GM08714 (cell line): ENCODE data around the gene CCR3.

ENCODE experiments used
- H3K4me3 ChIP-seq: fragments of 200-500 bp; sonication (Bioruptor generic); 2 replicates; pipeline ENCODE4 v1.5.1; 2014; ENCODE audit warnings: mild to moderate bottlenecking, low read length, inconsistent platforms
- ZNF274 ChIP-seq: IDR thresholded peaks from 2 replicates; pipeline ENCODE4 v1.6.1; 2012; ENCODE audit warnings: mild to moderate bottlenecking, low read depth, low read length

CCR3 gene

DNA sequence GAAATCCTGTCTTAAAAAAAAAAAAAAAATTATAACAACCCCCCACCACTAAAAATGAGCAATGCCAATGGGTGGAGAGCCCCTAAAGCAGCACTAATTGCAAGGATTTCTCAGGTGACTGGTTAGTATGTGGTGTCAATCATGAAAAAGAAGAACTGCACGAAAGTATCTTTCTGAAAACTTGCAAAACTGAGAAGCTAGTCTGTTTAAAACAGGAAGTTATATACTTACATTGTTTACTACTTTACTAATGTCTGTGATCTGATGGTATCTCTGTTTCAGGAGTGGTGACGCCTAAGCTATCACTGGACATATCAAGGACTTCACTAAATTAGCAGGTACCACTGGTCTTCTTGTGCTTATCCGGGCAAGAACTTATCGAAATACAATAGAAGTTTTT lies at the start of gene CCR3:
TSS of gene CCR3 (plus strand) at position 341 of the 400 bp plus-strand sequence. CDS start 22,699 bp downstream, outside the sequence.
- no peak for TF ChIP-seq ZNF274
- H3K4me3 ChIP-seq, result no peak within 1 kb of the TSS

DNA sequence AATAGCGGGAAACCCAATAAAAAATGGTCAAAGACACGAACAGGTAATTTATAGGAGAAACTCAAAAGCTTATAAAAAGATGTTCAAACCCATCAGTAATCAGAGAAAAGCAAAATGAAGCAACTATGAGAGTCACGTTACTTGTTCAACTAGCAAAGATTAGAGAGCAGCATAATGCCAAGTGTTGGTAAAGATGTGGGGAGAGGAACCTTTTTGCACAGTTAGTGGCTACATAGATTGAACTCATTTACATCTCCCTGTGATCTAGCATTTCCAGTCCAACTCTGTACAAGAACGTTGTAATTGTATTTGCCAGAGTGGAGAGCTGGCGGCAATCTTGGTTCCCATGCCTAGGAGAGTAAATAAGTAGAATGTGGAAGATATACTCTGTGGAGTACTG lies 49.3 kb upstream of the CCR3 start:
- no peak overlapping the region for H3K4me3 ChIP-seq
- TF ChIP-seq ZNF274, result no peak

DNA sequence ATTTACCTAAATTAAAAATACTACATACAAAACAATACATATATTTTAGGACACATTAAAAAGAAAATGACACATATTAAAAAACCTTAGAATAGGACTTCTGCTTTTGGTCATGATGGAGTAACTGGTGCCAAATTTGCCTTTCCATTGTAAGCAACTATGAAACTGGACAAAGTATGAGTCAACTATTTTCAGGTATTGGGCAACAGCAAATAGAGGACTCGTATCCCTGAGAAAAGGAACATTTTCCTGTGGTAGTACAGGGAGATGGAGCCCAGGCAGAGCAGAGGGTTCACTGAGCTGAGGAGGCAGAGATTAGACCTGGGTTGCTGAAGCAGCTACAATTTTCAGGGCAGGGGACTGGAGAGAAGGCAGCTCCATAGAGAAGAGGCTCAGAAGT lies 48.8 kb upstream of the CCR3 start:
- TF ChIP-seq ZNF274, result no peak
- H3K4me3 ChIP-seq, result no peak overlapping the region

DNA sequence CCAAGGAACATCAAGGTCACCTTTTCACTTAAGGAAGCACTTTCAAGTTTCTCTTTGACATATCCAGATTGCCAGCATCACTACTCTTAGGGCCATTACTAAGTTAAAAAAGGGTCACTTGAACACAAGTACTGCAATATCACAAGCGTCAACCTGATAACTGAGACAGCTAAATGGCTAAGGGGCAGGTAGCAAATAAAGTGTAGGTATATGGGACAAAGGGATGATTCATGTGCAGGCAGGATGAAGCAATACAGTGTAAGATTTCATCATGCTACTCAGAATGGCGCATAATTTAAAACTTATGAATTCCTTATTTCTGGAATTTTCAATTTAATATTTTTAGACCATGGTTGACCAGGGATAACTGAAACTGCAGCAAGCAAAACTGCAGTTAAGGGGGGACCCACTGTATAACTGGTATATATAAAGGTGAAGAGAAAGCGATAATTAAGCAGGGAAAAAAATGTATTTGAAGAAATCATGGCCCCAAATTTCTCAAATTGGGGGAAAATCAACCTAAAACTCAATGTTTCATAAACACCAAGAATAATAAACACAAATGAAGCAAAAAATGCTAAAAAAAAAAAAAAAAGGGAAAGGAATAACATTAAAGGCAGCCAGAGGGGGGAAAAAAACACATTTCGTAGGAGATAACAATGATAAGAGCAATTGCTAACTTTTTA lies 47.2 kb upstream of the CCR3 start:
- TF ChIP-seq ZNF274, result no peak
- no peak overlapping the region for H3K4me3 ChIP-seq

DNA sequence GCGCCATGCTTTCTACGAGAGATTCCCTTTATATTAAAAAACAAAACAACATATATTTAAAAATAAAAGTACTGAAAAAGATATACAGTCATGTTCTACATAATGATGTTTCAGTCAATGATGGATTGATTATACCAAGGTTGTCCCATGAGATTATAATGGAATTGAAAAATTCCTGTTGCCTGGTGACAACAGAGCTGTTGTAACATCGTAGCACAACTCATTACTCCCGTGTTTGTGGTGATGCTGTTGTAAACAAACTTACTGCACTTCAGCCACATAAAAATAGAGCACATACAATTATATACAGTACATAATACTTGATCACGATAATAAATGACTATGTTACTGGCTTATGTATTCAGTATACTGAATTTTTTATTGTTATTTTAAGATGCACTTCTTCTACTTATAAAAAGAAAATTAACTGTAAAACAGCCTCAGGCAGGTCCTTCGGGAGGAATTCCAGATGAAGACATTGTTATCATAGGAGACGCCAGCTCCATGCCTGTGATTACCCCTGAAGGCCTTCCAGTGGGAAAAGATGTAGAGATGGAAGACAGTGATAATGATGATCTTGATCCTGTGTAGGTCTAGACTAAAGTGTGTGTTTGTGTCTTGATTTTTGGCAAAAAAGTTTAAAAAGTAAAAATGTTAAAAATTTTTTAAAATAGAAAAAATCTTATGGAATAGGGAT lies 45.9 kb upstream of the CCR3 start:
- H3K4me3 ChIP-seq, result no peak overlapping the region
- TF ChIP-seq ZNF274, result no peak

DNA sequence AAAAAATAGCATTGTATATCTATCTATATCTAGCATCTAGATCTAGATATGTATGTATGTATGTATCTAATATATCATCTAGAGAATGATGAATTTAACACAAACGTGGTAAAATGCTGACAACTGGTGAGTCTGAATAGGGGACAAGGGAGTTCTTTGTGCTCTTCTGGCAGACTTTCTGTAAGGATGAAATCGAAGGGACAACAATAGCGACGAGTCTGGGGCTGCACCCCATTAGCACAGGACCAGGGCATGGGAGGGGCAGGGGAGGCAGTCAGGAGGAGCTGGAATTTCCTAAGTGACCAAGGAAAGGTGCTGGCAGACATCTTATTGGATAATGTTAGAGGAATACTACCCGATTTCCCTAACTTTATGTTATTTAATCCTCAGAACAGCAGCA lies 42.0 kb upstream of the CCR3 start:
- TF ChIP-seq ZNF274, result no peak
- no peak overlapping the region for H3K4me3 ChIP-seq

DNA sequence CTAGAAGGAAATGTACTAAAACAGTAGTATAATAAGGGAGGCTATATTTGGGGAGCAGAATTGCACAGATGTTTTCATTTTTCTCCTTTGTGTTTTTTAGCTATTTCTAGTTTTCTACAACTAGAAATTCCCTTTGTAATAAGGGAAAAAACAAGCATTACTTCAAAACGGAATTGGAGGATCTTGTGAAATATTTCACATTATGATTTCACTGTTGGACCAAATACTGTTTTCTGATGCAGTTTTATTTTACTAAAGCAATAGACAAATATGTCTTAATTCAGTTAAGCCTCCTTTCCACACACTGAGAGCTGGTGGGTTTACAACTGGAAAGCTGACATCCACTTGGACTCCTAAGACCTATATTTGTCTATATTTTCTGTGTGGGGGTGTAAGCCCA lies 41.5 kb upstream of the CCR3 start:
- TF ChIP-seq ZNF274, result no peak
- no peak overlapping the region for H3K4me3 ChIP-seq

DNA sequence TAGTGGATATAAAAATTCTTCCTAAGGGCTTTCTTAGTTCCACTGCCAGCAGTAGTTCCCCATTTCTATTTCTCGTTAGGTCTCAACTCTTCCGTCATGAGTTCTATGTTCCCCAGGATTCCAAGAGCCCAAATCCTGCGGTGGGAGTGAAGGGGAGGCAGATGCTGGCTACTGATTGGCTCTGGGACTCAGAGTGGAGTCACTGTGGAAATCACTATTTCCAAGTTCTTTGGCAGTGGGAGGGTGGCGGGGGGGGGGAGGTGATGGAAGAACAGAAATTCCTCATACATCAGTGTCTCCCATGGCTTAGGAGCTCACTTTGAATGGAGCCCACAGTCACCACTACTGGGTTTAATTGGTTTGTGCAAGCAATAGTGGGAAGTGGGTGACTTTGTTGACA lies 39.7 kb upstream of the CCR3 start:
- no peak overlapping the region for H3K4me3 ChIP-seq

DNA sequence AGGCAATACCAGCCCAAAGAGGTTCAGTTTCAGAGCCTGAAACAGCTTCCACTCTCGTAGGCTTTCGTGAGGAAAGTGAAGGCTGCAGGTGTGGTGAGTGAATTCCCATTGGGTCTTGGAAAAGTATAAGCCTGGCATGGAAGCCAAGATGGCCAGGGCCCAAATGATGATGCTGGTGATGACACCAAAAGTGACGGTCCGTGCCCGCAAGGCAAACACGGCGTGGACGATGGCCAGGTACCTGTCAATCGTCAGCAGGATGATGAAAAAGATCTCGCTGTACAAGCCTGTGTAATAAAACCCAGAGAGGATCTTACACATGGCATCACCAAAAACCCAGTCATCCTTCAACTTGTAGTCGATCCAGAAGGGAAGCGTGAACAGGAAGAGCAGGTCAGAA lies 38.6 kb upstream of the CCR3 start:
- no peak overlapping the region for H3K4me3 ChIP-seq
- TF ChIP-seq ZNF274, result no peak

More for the DNA sequence above, 39.7 kb upstream of the CCR3 start:
- TF ChIP-seq ZNF274, result no peak

DNA sequence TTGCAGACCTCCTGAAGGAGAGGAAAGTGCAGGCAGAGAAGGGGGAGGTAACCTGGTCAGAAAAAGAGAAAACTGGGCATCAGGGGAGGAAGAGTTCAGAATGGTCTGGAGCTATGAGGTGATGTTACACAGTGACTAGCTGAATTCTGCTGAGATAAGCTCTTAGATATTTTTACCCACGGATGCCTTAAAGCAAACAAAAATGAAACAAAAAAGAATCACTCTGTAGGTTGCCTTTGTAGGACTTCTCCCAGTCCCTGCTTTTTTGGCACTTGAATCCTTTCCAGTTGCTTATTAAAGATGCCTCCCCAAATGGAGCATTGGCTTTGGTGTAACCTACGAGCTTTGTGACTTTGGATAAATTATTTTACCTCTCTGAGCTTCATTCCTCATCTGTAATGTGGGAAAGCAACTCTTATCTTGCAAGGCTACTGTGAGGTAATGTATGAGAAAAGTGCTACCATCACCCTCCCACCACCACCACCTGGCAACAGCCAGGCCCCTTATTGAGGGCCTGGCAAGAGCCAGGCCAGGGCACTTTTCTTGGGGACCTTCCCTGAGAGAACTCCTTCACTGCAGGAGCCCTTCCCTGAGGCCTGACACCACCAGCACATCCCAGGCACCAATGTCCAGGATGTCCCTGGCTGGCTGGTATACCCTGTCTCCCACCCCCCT lies 36.8 kb upstream of the CCR3 start:
- H3K4me3 ChIP-seq, result no peak overlapping the region; the same call in 1 of the 2 replicates
- TF ChIP-seq ZNF274, result no peak

DNA sequence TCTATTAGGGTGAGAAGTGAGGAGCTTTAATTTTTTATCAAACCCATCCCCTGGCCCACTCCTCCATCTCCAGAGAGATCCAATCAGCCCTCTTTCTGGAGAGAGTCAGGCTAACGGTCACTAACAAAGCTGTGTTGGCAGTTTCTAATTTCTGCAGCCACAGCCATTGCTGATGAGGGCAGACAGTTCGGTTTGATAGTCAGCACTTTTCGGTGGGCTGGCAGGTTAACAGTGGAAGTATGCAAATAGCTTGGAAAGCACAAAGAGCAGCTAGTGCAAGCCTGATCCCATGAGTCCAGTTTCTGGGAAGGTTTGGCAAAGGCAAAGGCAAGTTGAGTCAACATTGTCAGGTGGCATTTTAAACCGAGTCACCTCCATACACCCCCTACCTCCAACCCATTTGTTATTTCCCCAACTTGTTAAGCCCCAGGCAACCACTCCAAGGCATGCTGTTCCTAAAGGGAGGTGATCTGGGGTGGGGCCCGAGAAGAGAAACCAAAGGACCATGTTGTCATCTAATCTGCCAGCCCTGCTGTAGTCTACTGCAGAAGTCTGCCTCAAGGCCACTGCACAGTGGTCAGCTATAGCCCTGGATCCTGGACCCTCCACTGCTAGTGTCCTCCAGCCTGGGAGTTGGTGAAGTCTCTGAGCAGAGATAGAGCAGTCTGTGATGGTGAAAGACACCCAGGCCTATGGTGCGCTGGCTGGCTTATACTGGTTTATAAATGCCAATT lies 35.8 kb upstream of the CCR3 start:
- TF ChIP-seq ZNF274, result no peak

DNA sequence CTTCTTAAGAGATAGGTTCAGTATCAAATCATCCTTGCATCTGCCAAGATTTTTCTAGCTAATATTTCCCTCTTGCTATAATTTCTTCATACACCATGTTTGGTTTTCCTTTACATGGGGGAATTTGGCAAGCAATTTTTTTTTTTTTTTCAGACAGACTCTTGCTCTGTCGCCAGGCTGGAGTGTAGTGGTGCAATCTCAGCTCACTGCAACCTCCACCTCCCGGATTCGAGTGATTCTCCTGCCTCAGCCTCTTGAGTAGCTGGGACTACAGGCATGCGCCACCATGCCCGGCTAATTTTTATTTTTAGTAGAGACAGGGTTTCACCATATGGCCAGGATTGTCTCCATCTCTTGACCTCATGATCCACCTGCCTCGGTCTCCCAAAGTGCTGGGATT lies 34.7 kb upstream of the CCR3 start:
- peak overlapping the region; percentile 50; the same call in 1 of the 2 replicates for H3K4me3 ChIP-seq

More for the DNA sequence above, 35.8 kb upstream of the CCR3 start:
- H3K4me3 ChIP-seq, result peak overlapping the region; percentile 50; the same call in 1 of the 2 replicates

DNA sequence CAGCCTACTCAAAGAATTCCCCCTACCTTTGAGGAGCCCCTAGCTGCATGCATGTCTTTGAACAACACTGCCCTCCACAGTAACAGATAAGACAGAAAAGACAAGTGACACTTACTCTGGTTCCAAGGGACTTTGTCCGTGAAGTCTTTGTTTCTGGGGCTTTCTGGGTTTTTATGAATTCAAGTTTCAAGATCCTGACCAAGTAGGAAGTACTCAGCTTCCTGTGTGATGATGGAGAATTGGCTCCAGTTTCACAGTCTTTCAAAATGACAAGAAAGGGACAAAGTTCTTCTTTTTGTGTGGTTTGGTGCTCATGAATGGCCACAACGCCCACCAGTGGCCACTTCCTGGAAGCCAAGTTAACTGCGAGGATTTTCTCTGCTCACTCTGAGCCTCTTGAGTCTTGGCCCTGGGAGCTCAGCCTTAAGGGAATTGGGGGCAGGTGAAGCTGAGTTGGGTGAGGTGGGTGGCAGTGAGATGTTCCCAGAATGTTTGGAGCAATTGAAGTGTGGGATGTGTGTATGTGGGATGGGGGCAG lies 34.0 kb upstream of the CCR3 start, which contains the start of gene CCR1:
TSS of gene CCR1 (minus strand) at position 147 of the 538 bp plus-strand sequence. CDS start 4,000 bp downstream, outside the sequence.
- TF ChIP-seq ZNF274, result no peak
- peak within 1 kb of the TSS; percentile 50; the same call in 1 of the 2 replicates for H3K4me3 ChIP-seq

DNA sequence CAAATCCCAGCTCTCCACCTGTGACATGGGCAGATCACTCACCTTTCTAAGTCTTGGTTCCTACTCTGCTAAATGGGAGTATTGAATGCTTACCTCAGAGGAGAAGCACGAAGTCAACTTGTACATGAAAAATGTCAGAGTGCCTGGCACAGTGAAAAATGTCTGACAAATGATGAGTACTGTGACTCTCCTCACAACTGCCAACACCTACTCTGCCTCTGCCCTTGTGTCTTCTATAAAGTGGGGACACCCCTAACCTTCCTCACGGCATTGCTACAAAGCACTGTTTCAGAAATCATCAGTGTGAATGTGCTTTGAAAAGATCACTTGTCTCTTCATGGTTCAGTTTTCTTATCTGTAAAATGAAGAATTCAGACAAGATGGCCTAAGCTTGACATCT lies 33.2 kb upstream of the CCR3 start:
- H3K4me3 ChIP-seq, result no peak overlapping the region
- no peak for TF ChIP-seq ZNF274
